HG02610 (cell line): Measurements from ENCODE around the gene MACF1.

Experiments
- ATAC-seq: cut with Tn5 transposase; IDR thresholded peaks from one replicate; pipeline ENCODE4 v1.9.1; 2021; ENCODE audit warnings: mild to moderate bottlenecking, moderate library complexity; ENCODE audit not compliant: unreplicated experiment

MACF1 gene

DNA sequence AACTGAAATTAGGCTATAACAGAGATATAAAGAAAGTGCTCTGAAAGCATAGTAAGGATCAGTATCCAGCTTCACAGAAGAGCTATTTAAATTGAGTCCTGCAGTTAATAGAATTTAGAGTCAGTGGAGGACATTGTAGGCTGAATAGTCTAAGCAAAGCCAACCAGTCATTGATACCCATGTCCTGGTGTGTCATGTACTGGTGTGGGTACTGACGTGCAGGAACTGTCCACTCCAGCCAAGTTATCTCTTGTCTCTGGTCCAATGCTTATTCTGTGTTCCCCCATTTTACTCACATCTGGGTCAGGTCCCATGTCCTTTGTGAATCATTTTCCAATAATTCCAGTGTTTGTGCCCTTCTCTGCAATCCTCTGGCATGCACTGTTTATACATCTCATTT lies 90.0 kb downstream of the MACF1 start:
- no peak for ATAC-seq

DNA sequence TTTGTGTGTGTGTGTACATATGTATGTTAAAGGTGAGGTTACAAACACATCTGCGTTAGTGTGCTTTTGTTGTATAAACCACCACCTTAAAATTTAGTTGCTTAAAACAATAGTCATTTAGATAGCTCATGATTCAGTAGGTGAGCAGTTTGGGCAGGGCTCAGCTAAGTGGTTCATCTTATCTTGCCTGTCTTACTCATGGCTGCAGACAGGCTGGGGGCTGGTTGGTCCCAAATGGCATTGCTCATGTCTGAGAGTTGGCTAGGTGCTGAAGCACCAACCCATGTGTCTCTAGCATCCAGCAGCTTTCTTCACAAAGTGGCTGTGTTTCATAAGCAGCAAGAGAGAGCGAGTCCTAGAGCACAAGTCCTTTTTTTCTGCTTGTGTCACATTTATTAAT lies 91.4 kb downstream of the MACF1 start:
- no peak for ATAC-seq

DNA sequence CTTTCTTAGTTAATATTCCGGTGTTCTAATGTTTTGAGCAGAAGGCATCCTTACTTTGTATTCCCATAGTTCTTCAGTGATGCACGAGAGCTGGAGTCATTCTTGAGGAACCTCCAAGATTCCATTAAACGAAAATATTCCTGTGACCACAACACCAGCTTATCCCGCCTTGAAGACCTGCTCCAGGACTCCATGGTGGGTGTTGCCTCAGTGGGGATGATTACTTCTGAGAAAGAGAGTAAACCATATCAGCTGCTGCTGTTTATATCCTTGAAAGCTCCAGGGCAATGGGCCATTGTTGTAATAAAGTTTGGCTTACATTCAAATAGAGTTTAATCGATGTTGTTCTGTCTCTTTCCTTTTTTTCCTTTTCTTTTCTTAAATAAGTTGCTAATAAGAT lies 93.1 kb downstream of the MACF1 start:
- ATAC-seq = no peak

DNA sequence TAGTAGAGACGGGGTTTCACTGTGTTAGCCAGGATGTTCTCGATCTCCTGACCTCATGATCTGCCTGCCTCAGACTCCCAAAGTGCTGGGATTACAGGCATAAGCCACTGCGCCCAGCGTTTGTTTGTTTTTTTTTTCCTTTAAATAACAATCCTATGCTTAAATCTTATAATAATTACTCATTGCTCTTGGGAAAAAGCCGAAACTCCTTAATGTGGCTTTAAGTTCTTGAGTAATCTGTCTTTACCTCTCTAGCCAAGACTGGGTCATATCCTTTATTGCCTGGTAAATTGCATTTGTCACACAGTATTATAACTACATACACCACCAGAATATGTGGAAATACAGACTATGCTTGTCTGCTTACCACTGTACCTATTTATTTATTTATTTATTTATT lies 97.1 kb downstream of the MACF1 start:
- ATAC-seq = no peak

DNA sequence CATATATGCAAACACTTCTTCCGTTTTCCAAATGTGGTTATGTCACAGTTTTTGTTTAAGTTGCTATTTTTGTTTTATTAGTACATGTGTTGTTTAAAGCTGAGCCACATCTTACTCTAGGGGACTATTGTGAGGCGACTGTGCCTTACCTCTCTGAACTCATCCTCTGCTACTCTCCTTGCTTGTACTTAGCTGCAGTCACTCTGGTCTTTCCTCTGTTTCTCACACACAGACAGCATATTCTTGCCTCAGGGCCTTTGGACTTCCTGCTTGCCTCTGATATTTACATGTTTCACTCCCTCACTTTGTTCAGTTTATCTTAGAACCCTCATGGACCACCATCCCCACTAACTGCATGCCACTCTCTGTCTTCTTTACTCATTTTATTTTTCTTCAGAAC lies 101.1 kb downstream of the MACF1 start:
- no peak for ATAC-seq

DNA sequence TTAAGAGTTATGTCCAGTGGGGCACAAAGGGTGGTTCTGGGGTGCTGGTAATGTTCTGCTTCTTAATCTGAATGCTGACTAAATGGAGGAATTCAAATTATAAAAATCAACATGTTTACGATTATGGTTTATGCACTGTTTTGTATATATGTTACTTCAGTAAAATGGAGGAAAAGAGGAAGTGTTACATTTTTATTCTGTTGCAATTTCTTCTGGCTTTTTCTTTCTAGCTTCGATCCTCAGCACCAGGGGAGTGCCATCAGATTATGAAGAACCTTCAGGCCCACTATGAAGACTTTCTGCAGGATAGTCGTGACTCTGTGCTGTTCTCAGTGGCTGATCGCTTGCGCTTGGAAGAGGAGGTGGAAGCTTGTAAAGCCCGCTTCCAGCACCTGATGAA lies 105.5 kb downstream of the MACF1 start:
- ATAC-seq = no peak

DNA sequence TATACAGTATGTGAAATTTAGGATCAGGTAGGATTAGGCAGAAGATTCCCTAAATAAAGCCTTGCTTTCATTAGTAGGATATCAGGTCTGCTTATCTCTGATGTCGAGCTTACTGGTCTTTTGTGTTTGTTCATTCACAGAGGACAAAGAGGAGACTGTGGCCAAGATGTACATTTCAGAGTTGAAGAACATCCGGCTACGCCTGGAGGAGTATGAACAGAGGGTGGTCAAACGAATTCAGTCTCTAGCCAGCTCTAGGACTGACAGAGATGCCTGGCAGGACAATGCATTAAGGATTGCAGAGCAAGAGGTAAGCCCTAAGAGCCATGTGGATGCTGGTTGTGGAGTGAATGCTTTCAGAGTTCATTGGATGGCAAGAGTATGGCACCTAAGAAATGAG lies 106.2 kb downstream of the MACF1 start:
- no peak for ATAC-seq

DNA sequence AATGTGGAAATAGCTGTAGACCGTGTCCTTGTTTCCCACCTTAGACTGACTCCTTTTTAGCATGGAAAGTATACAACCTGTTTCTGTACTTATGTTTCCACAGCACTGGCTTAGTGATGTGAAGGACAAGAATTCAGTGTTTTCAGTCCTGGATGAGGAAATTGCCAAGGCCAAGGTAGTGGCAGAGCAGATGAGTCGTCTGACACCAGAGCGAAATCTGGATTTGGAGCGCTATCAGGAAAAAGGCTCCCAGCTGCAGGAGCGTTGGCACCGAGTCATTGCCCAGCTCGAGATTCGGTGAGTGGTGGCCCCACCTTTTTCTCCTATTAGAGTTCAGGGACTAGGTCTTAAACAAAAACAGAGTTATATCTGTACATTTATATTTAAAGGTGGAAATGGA lies 112.6 kb downstream of the MACF1 start:
- no peak for ATAC-seq

DNA sequence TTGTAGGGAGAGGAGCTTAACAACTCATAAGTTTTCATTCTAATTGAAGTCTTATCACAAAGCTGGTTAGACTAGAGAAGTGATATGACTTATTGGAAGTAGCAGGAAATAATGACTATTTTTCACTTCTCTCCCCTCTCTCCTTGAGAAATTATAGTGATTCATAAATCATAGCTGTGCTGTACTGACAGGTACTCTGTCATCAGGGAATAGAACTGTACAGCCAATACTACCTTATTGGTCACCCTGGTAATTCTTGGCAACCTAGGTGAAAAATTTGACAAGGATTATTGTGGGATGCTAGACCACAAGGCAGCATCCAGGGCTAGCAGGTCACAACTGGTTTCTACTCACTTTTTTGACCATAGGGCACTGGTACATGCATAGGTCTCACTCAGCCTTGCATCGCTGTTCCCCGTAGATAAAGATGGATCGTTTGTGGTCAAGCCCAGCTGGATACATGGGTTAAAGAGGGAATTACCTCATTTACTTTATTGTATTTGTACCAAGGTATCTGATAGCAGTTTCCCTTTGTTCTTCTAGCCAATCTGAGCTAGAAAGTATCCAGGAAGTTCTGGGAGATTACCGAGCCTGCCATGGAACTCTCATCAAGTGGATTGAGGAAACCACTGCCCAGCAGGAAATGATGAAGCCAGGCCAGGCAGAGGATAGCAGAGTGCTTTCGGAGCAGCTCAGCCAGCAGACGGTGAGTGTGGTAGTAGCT lies 113.6 kb downstream of the MACF1 start:
- ATAC-seq = no peak

DNA sequence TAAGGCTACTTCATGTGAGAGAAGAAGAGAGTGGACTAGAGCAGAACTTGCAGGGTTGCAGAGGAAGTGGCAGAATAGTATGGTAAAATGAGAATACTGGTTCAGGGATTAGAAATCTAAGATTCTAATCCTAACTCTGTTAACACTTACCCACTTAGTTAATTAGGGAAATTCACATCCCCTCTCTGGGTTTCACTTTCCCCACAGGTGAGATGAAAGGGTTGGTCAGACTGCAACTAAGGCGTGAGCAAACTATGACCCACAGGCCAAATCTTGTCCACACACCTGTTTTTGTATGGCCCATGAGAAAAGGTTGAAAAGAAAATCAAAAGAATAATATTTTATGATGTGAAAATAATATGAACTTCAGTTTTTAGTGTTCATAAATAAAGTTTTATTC lies 117.5 kb downstream of the MACF1 start:
- peak; percentile 84 for ATAC-seq

DNA sequence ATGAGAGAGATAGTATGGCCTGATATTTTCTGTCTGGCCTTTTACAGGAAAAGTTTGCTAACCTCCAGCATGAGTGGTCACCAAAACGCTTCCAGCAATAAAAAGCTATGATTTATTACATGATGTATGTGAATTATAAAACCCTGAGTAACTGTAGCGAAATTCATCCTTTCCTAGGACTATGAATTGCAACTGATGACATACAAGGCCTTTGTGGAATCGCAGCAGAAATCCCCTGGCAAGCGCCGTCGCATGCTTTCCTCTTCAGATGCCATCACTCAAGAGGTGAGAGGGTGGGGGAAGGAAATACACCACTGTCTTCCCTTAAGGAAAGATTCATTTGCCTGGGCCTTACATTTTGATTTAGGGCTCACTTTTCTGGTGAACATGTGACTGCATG lies 117.9 kb downstream of the MACF1 start:
- peak; percentile 21 for ATAC-seq

DNA sequence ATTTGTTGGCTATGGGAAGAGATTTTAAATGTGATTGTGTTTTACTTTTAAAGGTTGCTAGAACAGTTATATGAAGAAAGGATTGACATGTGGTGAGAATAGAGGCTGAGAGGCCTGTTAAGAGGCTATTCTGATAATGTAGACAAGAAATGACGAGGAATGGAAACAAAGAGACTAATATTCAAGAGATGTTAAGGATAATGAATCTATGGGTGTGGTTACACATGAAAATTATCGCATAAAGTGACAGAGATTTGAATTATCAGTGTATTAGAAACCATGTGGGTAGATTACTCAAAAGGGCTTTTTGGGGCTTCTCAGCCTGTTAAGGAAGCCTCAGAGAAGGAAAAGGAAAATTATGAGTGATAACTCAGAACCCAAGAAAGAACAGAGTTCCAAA lies 120.4 kb downstream of the MACF1 start:
- ATAC-seq = no peak

DNA sequence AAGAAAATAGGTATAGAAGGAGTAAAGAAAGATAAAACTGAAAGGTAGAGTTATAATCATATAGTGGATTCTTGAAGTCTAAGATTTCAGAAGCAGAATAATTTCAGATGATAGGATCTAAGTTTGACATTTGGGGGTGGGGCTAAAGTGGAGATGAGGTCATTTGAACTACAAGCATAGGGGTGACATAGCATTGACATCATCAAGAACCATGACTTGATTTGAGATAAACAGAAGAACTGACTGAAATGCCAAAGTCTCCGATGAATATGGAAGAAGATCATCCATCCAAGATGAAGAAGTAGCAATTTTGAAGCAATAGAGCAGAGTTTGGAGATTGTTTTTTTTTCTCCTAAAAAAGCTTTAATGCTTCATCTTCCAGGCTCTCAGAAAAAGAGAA lies 122.3 kb downstream of the MACF1 start:
- no peak for ATAC-seq

DNA sequence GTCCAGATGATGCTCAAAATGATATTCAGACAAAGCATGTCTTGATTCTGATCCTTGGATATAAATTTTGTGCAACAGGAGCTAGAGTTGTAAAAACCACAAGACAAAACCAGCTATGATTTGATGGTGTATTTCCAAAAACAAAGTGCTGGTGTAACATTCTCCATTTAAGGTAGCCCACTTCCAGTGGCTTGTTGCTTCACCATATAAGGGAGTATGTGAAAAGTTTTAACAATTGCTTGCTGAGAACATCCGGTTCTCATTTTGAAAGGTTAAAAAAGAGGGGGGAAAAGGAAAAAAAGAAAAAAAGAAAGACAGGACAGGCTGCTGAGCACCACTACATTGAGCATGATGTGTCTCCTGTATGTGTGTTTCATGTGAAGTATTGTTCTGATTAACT lies 123.6 kb downstream of the MACF1 start:
- no peak for ATAC-seq

DNA sequence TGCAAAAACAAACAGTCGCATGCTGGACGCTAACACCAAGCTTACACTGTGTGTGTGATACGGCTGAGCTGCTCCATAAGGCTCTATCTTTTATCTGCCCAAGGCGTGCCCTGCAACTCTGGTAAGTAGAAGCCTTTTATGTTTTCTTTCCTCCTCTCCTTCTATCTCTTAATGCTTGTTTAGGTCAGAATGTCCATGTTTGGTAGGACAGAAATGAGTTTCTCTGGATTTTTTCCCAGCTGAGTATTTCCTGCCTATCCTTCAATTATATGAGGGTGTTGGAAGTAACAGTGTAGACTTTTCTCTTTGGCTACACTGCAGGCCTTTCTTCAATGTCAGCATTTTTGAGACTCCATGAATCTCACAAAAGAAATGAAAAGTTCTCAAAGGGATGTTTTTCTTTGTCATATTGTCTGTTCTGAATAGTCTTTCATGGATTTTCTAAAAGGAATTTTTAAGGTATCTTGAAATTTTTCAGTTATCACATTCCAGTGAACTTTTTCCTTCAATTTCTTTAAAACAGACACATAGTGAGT lies 124.2 kb downstream of the MACF1 start:
- ATAC-seq = no peak

DNA sequence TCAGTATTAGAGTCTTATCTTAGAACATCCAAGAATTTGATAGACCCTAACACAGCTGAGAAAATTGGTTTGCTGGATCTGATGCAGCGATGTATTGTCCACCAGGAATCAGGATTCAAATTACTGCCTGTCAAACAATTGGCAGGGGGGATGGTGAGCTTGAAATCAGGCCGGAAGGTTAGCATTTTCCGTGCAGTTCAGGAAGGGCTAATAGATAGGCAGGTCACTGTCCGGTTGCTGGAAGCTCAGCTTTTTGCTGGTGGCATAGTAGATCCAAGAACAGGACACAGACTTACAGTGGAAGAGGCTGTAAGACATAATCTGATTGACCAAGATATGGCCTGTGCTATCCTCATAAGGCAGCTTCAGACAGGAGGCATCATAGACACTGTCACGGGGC lies 127.2 kb downstream of the MACF1 start:
- ATAC-seq = no peak

DNA sequence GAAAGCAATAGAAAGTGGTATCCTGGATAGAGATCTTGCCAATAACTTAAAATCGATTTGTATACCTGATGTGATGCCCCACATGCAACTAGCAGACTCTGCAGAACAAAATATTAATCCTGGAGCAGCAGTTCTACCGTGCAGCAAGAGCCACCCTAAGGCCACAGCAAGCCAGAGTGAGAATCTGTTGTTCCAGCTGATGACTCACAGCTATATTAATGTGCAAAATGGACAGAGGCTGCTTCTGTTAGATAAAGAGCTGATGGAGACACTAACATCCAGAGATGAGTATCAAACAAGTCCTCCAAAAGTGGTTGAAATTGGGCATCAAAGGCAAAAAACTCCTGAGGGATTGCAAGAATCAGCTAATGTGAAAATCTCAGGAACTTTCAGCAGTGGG lies 127.8 kb downstream of the MACF1 start:
- no peak for ATAC-seq

DNA sequence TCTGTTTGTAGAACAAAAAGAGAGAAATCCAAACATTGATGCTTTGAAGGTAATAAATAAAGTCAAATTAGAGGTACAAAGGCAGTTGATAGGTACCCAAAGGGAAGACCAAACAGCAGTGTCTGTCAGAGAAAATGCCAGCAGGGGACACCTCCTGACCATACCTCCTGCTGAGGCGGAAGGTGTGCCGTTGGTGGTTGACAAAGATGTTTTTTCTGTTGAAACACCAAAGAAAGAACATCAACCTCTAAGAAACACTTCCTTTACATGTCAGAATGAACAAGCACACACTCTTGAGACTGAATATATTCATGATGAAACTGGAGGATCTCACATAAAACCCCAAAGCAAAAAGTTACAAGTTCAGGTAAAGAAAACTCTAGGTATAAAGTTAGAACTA lies 128.3 kb downstream of the MACF1 start:
- no peak for ATAC-seq

DNA sequence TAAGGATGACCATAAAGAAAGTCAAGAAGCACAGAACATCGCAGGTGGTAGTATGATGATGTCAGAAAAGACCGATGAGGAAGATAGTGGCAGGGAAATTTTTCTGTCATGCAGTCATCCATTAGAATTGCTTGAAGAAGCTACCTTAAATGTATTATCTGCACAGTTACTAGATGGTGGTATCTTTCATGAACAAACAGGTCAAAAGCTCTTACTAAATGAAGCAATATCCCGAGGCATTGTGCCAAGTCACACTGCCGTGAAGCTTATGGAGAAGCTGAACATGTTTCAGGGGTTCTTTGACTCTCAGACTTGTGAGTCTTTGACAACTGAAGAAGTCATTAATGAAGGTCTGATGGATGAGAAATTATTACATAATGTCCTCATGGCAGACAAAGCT lies 128.8 kb downstream of the MACF1 start:
- ATAC-seq = no peak

DNA sequence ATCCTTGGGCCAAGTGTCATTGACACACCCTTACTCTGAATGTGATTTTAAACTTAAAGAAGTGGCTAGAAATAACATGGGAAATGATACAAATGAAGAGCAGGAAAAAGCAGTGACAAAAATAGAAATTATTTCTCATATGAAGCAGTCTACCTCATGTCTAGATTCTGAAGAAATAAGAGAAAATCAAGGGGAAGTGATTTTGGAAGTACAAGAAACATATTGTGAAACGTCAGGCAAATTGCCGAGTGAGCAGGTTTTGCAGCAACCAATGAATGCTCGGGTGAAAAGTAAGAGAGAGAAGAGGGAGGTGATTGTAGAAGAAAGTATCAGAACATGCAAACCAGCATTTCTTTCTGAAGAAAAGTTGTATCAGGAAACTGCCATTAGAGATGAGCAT lies 130.7 kb downstream of the MACF1 start:
- ATAC-seq = no peak

DNA sequence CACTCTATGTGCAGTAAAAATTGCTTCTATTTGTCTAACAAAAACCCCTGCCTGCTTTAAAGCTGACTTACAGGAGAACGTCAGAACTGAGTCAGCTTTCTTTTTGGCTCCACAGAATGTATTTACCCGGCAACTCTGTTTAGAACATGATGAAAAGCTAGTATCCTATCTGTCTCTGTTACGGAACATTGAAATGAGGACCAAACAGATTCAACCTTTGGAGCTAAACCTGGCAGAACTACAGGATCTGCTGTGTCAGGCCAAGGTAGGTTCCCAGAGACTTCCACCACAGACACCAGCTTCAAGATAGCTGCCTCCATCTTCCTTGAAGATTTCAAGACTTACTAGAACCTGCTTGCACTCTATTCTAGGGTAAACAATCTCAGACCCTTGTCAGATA lies 132.6 kb downstream of the MACF1 start:
- ATAC-seq = no peak

DNA sequence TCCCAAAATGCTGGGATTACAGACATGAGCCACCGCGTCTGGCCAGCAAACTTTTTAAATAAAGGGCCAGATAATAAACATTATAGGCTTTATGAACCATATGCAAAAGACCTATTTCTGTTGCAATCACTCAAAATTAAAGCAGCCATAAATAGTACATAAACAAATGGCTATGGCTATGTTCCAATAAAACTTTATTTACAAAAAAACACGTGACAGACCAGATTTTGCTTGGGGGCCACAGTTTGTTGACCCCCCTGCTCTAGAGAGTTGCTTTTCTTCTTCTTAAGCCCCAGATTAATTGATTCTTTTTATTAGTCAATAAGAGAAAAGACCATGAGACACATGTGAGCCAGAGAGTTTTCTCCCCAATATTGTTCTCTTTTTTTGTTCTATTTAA lies 138.3 kb downstream of the MACF1 start:
- no peak for ATAC-seq
